ENCODE measurements around the gene PATL2.
"Not testable (repeated sequence)": the region's sequence is repeated elsewhere in the genome, so short reads cannot be mapped to it uniquely, and the experiment has no call there.

Gene PATL2

DNA sequence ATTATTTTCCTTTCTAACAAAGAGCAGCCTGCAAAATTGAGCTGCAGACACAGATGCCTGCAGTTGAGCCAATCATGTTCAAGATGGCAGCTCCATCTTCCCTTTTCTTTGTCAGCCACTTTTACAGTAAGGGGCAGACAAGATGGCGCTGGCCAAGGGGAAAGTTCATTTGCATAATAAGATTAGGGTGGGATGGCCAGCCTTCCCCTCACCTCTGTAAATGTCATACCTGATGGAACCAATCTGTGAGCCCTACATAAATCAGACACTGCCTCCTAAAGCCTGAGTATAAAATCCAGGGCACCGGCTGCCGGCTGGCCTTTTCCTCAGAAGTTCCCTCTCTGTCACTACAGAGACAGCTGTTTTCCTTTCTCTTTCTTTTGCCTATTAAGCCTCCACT, 15.8 kb downstream of the PATL2 start:
- no peak for DNase-seq (ENCODE audit: low read depth)
- TF ChIP-seq, protein P1, sequence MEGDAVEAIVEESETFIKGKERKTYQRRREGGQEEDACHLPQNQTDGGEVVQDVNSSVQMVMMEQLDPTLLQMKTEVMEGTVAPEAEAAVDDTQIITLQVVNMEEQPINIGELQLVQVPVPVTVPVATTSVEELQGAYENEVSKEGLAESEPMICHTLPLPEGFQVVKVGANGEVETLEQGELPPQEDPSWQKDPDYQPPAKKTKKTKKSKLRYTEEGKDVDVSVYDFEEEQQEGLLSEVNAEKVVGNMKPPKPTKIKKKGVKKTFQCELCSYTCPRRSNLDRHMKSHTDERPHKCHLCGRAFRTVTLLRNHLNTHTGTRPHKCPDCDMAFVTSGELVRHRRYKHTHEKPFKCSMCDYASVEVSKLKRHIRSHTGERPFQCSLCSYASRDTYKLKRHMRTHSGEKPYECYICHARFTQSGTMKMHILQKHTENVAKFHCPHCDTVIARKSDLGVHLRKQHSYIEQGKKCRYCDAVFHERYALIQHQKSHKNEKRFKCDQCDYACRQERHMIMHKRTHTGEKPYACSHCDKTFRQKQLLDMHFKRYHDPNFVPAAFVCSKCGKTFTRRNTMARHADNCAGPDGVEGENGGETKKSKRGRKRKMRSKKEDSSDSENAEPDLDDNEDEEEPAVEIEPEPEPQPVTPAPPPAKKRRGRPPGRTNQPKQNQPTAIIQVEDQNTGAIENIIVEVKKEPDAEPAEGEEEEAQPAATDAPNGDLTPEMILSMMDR (IDR thresholded peaks at IDR 0.05; ENCODE audit: insufficient read depth, low read depth, low read length, missing control alignments): no peak

DNA sequence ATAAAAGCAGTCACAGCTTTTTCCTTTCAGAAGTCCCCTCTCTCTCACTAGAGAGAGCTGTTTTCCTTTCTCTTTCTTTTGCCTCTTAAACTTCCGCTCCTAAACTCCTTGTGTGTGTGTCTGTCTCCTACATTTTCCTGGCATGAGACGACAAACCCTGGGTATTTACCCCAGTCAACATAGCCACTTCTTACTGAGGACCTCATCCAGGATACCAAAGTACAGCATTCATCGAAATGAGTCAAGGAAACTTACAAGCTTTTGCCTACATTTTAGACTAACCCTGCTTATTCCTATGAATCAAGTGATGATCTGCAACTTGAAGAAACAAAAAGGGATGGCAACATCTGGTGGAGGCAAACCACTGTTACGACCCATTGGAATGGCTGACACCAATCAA, 16.7 kb downstream of the PATL2 start:
- TF ChIP-seq, protein P1 (IDR thresholded peaks at IDR 0.05; ENCODE audit: insufficient read depth, low read depth, low read length, missing control alignments): no peak
- no peak overlapping the region for H3K4me3 ChIP-seq (ENCODE audit: low read depth, low read length)
- no peak for DNase-seq (ENCODE audit: low read depth)

More for the DNA sequence above, 15.8 kb downstream of the PATL2 start:
- no peak overlapping the region for H3K4me3 ChIP-seq (ENCODE audit: low read depth, low read length)

DNA sequence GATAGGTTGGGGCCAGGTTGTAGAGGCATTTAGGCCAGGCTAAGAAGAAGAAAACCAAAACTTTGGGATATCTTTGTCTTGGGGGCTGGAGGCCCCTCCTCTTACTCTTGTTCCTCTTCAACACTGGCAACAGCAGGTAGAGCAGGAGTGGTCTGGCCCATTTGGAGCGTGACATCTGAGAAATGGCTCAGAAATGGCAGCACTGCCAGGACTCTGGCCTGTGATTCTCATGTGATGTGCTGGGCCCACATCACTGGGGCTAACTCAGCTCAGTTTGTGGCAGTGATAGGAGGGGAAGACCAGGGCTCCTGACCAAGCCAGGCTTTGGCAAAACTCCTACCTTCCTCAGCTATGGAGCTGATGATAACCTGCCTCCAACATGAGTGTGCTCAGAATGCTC, 18.5 kb downstream of the PATL2 start:
- TF ChIP-seq, protein P1 (IDR thresholded peaks at IDR 0.05; ENCODE audit: insufficient read depth, low read depth, low read length, missing control alignments): no peak
- no peak for DNase-seq (ENCODE audit: low read depth)
- H3K4me3 ChIP-seq (ENCODE audit: low read depth, low read length): no peak overlapping the region

DNA sequence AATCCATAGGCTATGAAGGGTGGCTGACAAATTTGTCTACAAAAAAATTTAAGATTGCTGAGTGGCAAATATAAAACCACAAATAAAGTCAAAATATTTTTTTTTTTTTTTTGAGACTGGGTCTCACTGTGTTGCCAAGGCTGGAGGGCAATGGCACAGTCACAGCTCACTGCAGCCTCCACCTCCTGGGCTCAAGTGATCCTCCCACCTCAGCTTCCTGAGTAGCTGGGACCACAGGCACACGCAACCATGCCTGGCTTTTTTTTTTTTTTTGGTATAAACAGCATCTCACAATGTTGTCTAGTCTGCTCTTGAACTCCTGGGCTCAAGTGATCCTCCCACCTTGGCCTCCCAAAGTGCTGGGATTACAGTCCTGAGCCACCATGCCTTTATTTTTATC, 20.9 kb downstream of the PATL2 start:
- not testable (repeated sequence) for DNase-seq (ENCODE audit: low read depth); H3K4me3 ChIP-seq (ENCODE audit: low read depth, low read length)

DNA sequence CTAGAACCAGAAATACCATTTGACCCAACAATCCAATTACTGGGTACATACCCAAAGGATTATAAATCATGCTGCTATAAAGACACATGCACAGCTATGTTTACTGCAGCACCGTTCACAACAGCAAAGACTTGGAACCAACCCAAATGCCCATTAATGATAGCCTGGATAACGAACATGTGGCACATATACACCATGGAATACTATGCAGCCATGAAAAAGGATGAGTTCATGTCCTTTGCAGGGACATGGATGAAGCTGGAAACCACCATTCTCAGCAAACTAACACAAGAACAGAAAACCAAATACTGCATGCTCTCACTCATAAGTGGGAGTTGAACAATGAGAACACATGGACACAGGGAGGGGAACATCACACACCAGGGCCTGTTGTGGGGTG, 21.8 kb downstream of the PATL2 start:
- DNase-seq (ENCODE audit: low read depth); H3K4me3 ChIP-seq (ENCODE audit: low read depth, low read length): not testable (repeated sequence)

DNA sequence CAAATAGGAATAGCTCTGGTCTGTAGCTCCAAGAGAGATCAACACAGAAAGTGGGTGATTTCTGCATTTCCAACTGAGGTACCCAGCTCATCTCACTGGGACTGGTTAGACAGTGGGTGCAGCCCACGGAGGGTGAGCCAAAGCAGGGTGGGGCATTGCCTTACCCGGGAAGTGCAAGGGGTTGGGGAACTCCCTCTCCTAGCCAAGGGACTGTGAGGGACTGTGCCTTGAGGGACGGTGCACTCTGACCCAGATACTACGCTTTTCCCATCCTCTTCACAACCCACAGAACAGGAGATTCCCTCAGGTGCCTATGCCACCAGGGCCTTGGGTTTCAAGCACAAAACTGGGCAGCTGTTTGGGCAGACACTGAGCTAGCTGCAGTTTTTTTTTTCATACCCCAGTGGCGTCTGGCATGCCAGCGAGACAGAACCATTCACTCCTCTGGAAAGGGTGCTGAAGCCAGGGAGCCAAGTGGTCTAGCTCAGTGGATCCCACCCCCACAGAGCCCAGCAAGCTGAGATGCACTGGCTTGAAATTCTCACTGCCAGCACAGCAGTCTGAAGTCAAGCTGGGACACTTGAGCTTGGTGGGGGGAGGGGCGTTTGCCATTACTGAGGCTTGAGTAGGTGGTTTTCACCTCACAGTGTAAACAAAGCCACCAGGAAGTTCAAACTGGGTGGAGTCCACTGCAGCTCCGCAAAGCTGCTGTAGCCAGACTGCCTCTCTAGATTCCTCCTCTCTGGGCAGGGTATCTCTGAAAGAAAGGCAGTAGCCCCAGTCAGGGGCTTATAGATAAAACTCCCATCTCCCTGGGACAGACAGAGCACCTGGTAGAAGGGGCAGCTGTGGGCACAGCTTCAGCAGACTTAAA, 28.1 kb downstream of the PATL2 start:
- H3K4me3 ChIP-seq (ENCODE audit: low read depth, low read length): peak overlapping the region; percentile 20; the same call in 1 of the 2 replicates
- DNase-seq (ENCODE audit: low read depth): peak; percentile 89

DNA sequence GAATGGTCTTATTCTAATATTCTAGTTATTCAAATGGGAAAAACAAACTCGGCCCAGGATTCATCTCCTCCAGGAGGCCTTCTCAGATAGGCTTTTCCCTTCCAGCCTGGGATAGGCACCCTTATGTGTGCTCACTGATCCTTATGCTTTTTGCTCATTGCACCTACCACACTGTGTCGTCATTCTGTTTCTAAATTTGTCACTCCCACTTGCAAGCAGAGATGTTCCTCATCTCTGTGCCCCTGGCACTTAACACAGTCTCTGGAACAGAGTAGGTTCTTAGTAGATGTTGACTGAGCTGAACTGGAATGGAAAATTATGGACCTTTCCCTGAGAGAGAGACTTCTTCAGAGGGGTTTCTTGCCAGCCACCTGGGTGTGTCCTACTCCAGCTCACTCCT, 28.9 kb downstream of the PATL2 start:
- TF ChIP-seq, protein P1 (IDR thresholded peaks at IDR 0.05; ENCODE audit: insufficient read depth, low read depth, low read length, missing control alignments): no peak
- H3K4me3 ChIP-seq (ENCODE audit: low read depth, low read length): no peak overlapping the region
- no peak for DNase-seq (ENCODE audit: low read depth)

DNA sequence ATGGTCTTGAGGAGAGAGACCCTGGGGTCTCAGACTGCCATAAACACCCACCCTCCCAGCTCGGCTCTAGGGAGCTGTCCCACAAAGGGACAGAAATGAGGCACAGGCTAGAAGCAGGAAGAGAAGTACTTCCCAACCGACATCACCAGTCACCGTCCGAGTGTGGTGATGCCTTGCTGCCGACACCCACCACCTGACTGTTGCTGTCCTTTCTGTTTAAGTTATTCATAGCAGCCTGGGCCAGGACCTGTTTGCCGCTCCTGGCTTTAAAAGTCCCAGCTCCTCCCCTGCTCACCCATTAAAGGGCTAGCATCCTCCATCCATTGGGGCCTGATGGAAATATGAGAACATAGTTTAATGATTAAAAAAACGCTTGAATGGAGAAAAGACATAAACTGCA, 34.4 kb downstream of the PATL2 start:
- H3K4me3 ChIP-seq (ENCODE audit: low read depth, low read length): no peak overlapping the region
- TF ChIP-seq, protein P1 (IDR thresholded peaks at IDR 0.05; ENCODE audit: insufficient read depth, low read depth, low read length, missing control alignments): no peak
- DNase-seq (ENCODE audit: low read depth): no peak
